K562 (cell line): ENCODE results near the gene LTBP2. TPM values are rescaled to one million over a fixed set of nuclear protein-coding genes. Genes with fewer than 3 reads are reported as not detected.

Experiments
- ATAC-seq: fragments of 200-7000 bp; cut with Tn5 transposase; 3 replicates; pipeline ENCODE4 v1.9.1; 2020; ENCODE audit warnings: moderate library complexity
- BruUV-seq: library from RNA; stranded (reverse); fragments of 400-500 nt; replicated peaks from 2 replicates; lab custom pipeline; 2021; lab: Mats Ljungman, UMichigan
- CTCF ChIA-PET: fragments of 300-600 bp; formaldehyde crosslinking; extraction: SDS; loops from one replicate; lab custom pipeline; 2021; ENCODE audit warnings: low intra/inter-chr PET ratio; lab: Yijun Ruan, JAX
- POLR2A ChIA-PET: fragments of 300-600, 350-650 bp; sonication (Branson Sonifier 250); formaldehyde crosslinking; extraction: SDS; loops from one replicate; lab custom pipeline; 2021; ENCODE audit warnings: antibody characterized with exemption, inconsistent platforms; lab: Yijun Ruan, JAX
- DNase-seq, 4 experiments: peaks; one replicate each; pipeline versions ENCODE4 v3.0.0 to v3.0.0-alpha.2; 2011 to 2018; ENCODE audit warnings: low spot score in 3 of 4, mixed read lengths in 3 of 4; ENCODE audit errors: extremely low read depth in 1 of 4
- FAIRE-seq: peaks from 2 replicates; lab custom pipeline; 2011; peaks lifted over from hg19 to GRCh38; lab: Jason Lieb, UNC
- H2AFZ ChIP-seq: 2 replicates; pipeline ENCODE4 v1.6.0; 2011; ENCODE audit warnings: low read depth, low read length, control low read depth, inconsistent platforms
- H3K27ac ChIP-seq: fragments of 200-600 bp; 3 replicates; pipeline ENCODE4 v1.8.0; 2011; ENCODE audit warnings: low read depth, mild to moderate bottlenecking, control low read depth, inconsistent platforms, low read length, moderate library complexity, mixed read lengths; ENCODE audit errors: extremely low read depth
- H3K27me3 ChIP-seq, 2 experiments: fragments of 300-600 bp in 1 of 2; 2 replicates in 1 of 2; 3 replicates in 1 of 2; pipeline versions ENCODE4 v1.6.0 to v1.8.0; 2011; ENCODE audit warnings: inconsistent platforms in 2 of 2, low read length in 2 of 2, mild to moderate bottlenecking in 1 of 2, mixed read lengths in 1 of 2, moderate library complexity in 1 of 2; ENCODE audit not compliant: control insufficient read depth in 2 of 2, insufficient read depth in 2 of 2
- H3K36me3 ChIP-seq: fragments of 300-600 bp; 3 replicates; pipeline ENCODE4 v1.8.0; 2011; ENCODE audit warnings: mild to moderate bottlenecking, low read length, inconsistent platforms; ENCODE audit not compliant: control insufficient read depth, insufficient read depth
- H3K4me1 ChIP-seq, 2 experiments: fragments of 200-600 bp in 1 of 2; replicated peaks in 1 of 2; 2 replicates in 1 of 2; 3 replicates in 1 of 2; pipeline versions ENCODE4 v1.5.1 to v1.8.0; 2011; ENCODE audit warnings: inconsistent platforms in 2 of 2, low read length in 2 of 2, mild to moderate bottlenecking in 1 of 2, mixed read lengths in 1 of 2, moderate library complexity in 1 of 2; ENCODE audit not compliant: control insufficient read depth in 2 of 2, insufficient read depth in 2 of 2
- H3K4me2 ChIP-seq: 2 replicates; pipeline ENCODE4 v1.6.1; 2011; ENCODE audit warnings: low read length, control low read depth, inconsistent platforms, mixed read lengths; ENCODE audit not compliant: insufficient read depth
- H3K4me3 ChIP-seq: fragments of 200-600 bp; sonication (generic), shearing (Covaris generic); 2 replicates; pipeline ENCODE4 v1.5.1; 2016; ENCODE audit warnings: control low read depth, inconsistent platforms
- H3K79me2 ChIP-seq: fragments of 200-600 bp; 3 replicates; pipeline ENCODE4 v1.8.0; 2011; ENCODE audit warnings: low read length, inconsistent platforms; ENCODE audit not compliant: control insufficient read depth, insufficient read depth
- H3K9ac ChIP-seq, 2 experiments: 2 replicates each; pipeline versions ENCODE4 v1.6.0 to v1.6.1; 2011; ENCODE audit warnings: low read depth in 2 of 2, low read length in 2 of 2, control low read depth in 1 of 2, inconsistent platforms in 1 of 2, mild to moderate bottlenecking in 1 of 2, mixed read lengths in 1 of 2; ENCODE audit not compliant: insufficient read depth in 1 of 2
- H3K9me1 ChIP-seq: one replicate; pipeline ENCODE4 v1.6.0; 2011; ENCODE audit warnings: inconsistent platforms, mild to moderate bottlenecking, low read length, moderate library complexity; ENCODE audit not compliant: control insufficient read depth, insufficient read depth
- H3K9me3 ChIP-seq: replicated peaks from 2 replicates; pipeline ENCODE4 v1.5.1; 2011; ENCODE audit warnings: low read depth, low read length, inconsistent platforms; ENCODE audit not compliant: control insufficient read depth, insufficient read depth
- H4K20me1 ChIP-seq: replicated peaks from 2 replicates; pipeline ENCODE4 v1.6.1; 2011; ENCODE audit warnings: low read length, inconsistent platforms, mixed read lengths; ENCODE audit not compliant: control insufficient read depth, insufficient read depth
- ATF3 ChIP-seq, 2 experiments: fragments of 450-650 bp in 1 of 2; sonication (generic) in 1 of 2; formaldehyde crosslinking in 1 of 2; IDR thresholded peaks in 1 of 2; conservative IDR thresholded peaks in 1 of 2; 2 replicates each; pipeline versions ENCODE4 v1.6.1 to v1.8.1; 2016 to 2023; ENCODE audit warnings: mild to moderate bottlenecking in 2 of 2, moderate library complexity in 2 of 2, inconsistent platforms in 1 of 2, missing genetic modification reagents in 1 of 2
- BDP1 ChIP-seq: IDR thresholded peaks from 3 replicates; pipeline ENCODE4 v1.6.1; 2011; ENCODE audit not compliant: insufficient read length, insufficient read depth
- BHLHE40 ChIP-seq: IDR thresholded peaks from 2 replicates; pipeline ENCODE4 v1.6.1; 2011; ENCODE audit warnings: low read length, improper control_type of control experiment
- DEAF1 ChIP-seq: fragments of 450-650 bp; formaldehyde crosslinking; IDR thresholded peaks from 2 replicates; pipeline ENCODE4 v1.4.0; 2020; ENCODE audit warnings: mild to moderate bottlenecking, moderate library complexity
- DPF2 ChIP-seq: fragments of 450-650 bp; IDR thresholded peaks from 2 replicates; pipeline ENCODE4 v1.6.1; 2016
- E4F1 ChIP-seq: fragments of 250-450 bp; sonication (Bioruptor Pico); IDR thresholded peaks from 2 replicates; pipeline ENCODE4 v1.5.0; 2021; ENCODE audit warnings: mild to moderate bottlenecking, borderline replicate concordance
- JUN ChIP-seq, 2 experiments: sonication (generic) in 1 of 2; formaldehyde crosslinking in 1 of 2; IDR thresholded peaks; 2 replicates each; pipeline versions ENCODE4 v1.6.1 to v1.8.0; 2012 to 2022; ENCODE audit warnings: borderline replicate concordance in 2 of 2, mild to moderate bottlenecking in 2 of 2, improper control_type of control experiment in 1 of 2, low read depth in 1 of 2, low read length in 1 of 2, missing genetic modification reagents in 1 of 2
- MBD1 ChIP-seq: fragments of 250-450 bp; sonication (Bioruptor Pico); IDR thresholded peaks from 2 replicates; pipeline ENCODE4 v1.8.0; 2022; ENCODE audit warnings: inconsistent platforms
- NFIC ChIP-seq: fragments of 450-650 bp; IDR thresholded peaks from 2 replicates; pipeline ENCODE4 v1.6.1; 2017; ENCODE audit warnings: mild to moderate bottlenecking, inconsistent platforms
- YBX1 ChIP-seq: fragments of 450-650 bp; IDR thresholded peaks from 2 replicates; pipeline ENCODE4 v1.7.1; 2016; ENCODE audit warnings: mild to moderate bottlenecking
- ZBTB26 ChIP-seq: fragments of 450-650 bp; formaldehyde crosslinking; IDR thresholded peaks from 2 replicates; pipeline ENCODE4 v1.4.0; 2022; ENCODE audit warnings: missing genetic modification characterization
- ZNF239 ChIP-seq: fragments of 250-450 bp; sonication (Bioruptor Pico); IDR thresholded peaks from 2 replicates; pipeline ENCODE4 v1.4.0; 2020; ENCODE audit warnings: mild to moderate bottlenecking
- WGBS: fragments of 100-300 bp; shearing (Covaris generic); methylation state at CpG from one replicate; pipeline ENCODE4 v1.1.6; 2016; ENCODE audit warnings: low coverage, mixed read lengths; ENCODE audit not compliant: insufficient coverage; ENCODE audit errors: missing lambda C conversion rate; 5-methylcytosine and 5-hydroxymethylcytosine counted together
- in situ Hi-C: fragments of 300-500 bp; cut with MboI; formaldehyde crosslinking; loops from 4 replicates; pipeline ENCODE4 v1.15.0; 2018; ENCODE audit warnings: inconsistent platforms, mixed read lengths
- intact Hi-C: fragments of 100-400 bp; cut with micrococcal nuclease; formaldehyde crosslinking; loops from 2 replicates; pipeline ENCODE4 v1.14.2; 2022
- polyA plus RNA-seq, 8 experiments: library from polyadenylated mRNA; depleted of rRNA in 4 of 8; stranded (reverse) in 5 of 8; unstranded in 3 of 8; fragments of >200 nt; fragmentation: Nextera tagmentation in 2 of 8; fragmentation: Illumina TruSeq in 1 of 8; extraction: Ambion mirVana in 2 of 8; extraction: Trizol in 1 of 8; gene quantifications; 2 replicates each; pipeline versions ENCODE4 v1.2.1 to v1.2.3, GENCODE V29; 2011 to 2014; ENCODE audit warnings: inconsistent platforms in 1 of 8, missing spikeins in 1 of 8
- total RNA-seq, 7 experiments: library from RNA; depleted of rRNA in 6 of 7; stranded (reverse); fragments of >200 nt in 6 of 7; fragmentation: Illumina TruSeq in 2 of 7; extraction: Trizol in 2 of 7; gene quantifications; 2 replicates each; pipeline versions ENCODE4 v1.2.1 to v1.2.3, GENCODE V29; 2011 to 2021; ENCODE audit warnings: low replicate concordance in 1 of 7

The LTBP2 gene
- total and polyA plus RNA-seq, 9 of the 15 experiments (the other 6 are each of a cell fraction or from before 2014, with no cell fraction given): under 0.01 to 0.18 (median 0.03) TPM; not detected in 3

- Histone ChIP-seq H3K27me3 (no peaks in the 10 kb centered on the region), H3K9me1 (no peaks in the 10 kb centered on the region), H2AFZ (peak overlapping the region; percentile 48; the same call in 1 of the 2 replicates), H4K20me1 (no peaks in the 10 kb centered on the region), H3K36me3 (no peaks in the 10 kb centered on the region), H3K79me2 (no peaks in the 10 kb centered on the region), H3K4me2 (no peak overlapping the region), H3K9ac (0 out of 4 replicates have a peak overlapping the region, but pooled peaks of 1 of the 2 experiments have one; percentile 43), H3K9me3 (no peaks in the 10 kb centered on the region), H3K27ac (peak overlapping the region; percentile 59; the same call in 2 of the 3 replicates), H3K4me3 (no peak overlapping the region), H3K4me1 (peaks cover 26 to 35% of the 10 kb centered on the region in 2 experiments)
- CTCF ChIA-PET: no interaction called here
- FAIRE-seq: no peak
- DNase-seq: peak; percentile 28 to 63 (median 38)
- intact Hi-C loops (no loop called here), in situ Hi-C loops (no loop called here)
- BruUV-seq: no TSS peak
- WGBS: 39% methylated on average over 2 of the region's 6 CpGs
- ATAC-seq: peak; percentile 69
- POLR2A ChIA-PET: interaction anchor here (1.0 kb wide), 1 partner anchor 12 kb away, joined by 5 read pairs; no protein-coding TSS in a partner anchor
- TF ChIP-seq YBX1: no peak
- peak; percentile 31; the same call in 1 of the 2 replicates for TF ChIP-seq DPF2
- peak; percentile 37 for TF ChIP-seq NFIC
- TF ChIP-seq BHLHE40: peak; percentile 25; the same call in 1 of the 2 replicates
- no peak for TF ChIP-seq ZNF239 (CRISPR knock-in tag)
- TF ChIP-seq ZBTB26 (CRISPR knock-in tag): no peak
- TF ChIP-seq E4F1 (CRISPR knock-in tag): no peak
- TF ChIP-seq ATF3 (IDR thresholded peaks at IDR 0.05): peak; percentile 73
- no peak for TF ChIP-seq ATF3 (CRISPR knock-in tag; conservative IDR thresholded peaks at IDR 0.05)
- no peak for TF ChIP-seq DEAF1 (CRISPR knock-in tag)
- peak; percentile 25; the same call in 1 of the 2 replicates for TF ChIP-seq JUN (IDR thresholded peaks at IDR 0.05; ENCODE audit: borderline replicate concordance, low read depth, low read length)
- TF ChIP-seq JUN (CRISPR knock-in tag; IDR thresholded peaks at IDR 0.05; ENCODE audit: borderline replicate concordance): no peak
- TF ChIP-seq BDP1: no peak
- TF ChIP-seq MBD1 (CRISPR knock-in tag): no peak
Observed at GRCh38 chr14:74619672-74620131, 7.7 kb upstream of the LTBP2 start.
